ENCODE results near the gene RGS18. TPM values are rescaled to one million over a fixed set of nuclear protein-coding genes. Genes with fewer than 3 reads are reported as not detected.

Gene RGS18
- total RNA-seq, 1 donor from 2014 or later: not detected

DNA sequence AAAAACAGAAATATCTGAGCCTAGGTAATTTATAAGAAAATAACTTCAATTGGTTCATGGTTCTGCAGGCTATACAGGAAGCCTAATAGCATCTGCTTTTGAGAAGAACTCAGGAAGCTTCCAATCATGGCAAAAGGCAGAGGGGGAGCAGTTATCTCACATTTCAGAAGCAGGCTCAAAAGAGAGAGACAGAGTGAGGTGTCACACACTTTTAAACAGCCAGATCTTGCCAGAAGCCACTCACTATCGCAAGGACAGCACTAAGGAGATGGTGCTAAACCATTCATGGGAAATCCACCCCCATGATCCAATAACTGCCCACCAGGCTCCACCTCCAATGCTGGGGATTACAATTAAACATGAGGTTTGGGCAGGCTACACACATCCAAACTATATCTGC, 25.5 kb downstream of the RGS18 start:
- no peaks in the 10 kb centered on the region for H3K4me1 Mint-ChIP-seq (ENCODE audit: low read depth, unreplicated experiment)
- H3K36me3 ChIP-seq (ENCODE audit: insufficient read depth, low read length): no peaks in the 10 kb centered on the region
- no peak overlapping the region for H2AFZ ChIP-seq (ENCODE audit: low read depth, low read length)
- H4K20me1 ChIP-seq (ENCODE audit: insufficient read depth, low read length): no peaks in the 10 kb centered on the region
- no peak overlapping the region for H3K9ac ChIP-seq (ENCODE audit: low read length)
- no peaks in the 10 kb centered on the region for H3K9me3 ChIP-seq (ENCODE audit: insufficient read depth, low read depth, low read length)
- no peaks in the 10 kb centered on the region for H3K79me2 ChIP-seq (ENCODE audit: insufficient read depth, low read length)
- H3K9me3 Mint-ChIP-seq (ENCODE audit: unreplicated experiment): no peaks in the 10 kb centered on the region
- TF ChIP-seq EZH2 (IDR thresholded peaks at IDR 0.05; ENCODE audit: insufficient read depth, low read length): no peak
- TF ChIP-seq, protein P1, sequence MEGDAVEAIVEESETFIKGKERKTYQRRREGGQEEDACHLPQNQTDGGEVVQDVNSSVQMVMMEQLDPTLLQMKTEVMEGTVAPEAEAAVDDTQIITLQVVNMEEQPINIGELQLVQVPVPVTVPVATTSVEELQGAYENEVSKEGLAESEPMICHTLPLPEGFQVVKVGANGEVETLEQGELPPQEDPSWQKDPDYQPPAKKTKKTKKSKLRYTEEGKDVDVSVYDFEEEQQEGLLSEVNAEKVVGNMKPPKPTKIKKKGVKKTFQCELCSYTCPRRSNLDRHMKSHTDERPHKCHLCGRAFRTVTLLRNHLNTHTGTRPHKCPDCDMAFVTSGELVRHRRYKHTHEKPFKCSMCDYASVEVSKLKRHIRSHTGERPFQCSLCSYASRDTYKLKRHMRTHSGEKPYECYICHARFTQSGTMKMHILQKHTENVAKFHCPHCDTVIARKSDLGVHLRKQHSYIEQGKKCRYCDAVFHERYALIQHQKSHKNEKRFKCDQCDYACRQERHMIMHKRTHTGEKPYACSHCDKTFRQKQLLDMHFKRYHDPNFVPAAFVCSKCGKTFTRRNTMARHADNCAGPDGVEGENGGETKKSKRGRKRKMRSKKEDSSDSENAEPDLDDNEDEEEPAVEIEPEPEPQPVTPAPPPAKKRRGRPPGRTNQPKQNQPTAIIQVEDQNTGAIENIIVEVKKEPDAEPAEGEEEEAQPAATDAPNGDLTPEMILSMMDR (IDR thresholded peaks at IDR 0.05; ENCODE audit: insufficient read depth, low read depth, low read length): no peak
- DNase-seq (ENCODE audit: low read depth) (no peak), FAIRE-seq (no peak)
- no peaks in the 10 kb centered on the region for H3K4me1 ChIP-seq (ENCODE audit: insufficient read depth, low read length)
- H3K4me3 ChIP-seq (ENCODE audit: insufficient read depth, low read depth, low read length): no peak overlapping the region
- no peaks in the 10 kb centered on the region for H3K36me3 Mint-ChIP-seq (ENCODE audit: low read depth, unreplicated experiment)
- no peak overlapping the region for H3K27ac ChIP-seq (ENCODE audit: low read depth, low read length)
- no peaks in the 10 kb centered on the region for H3K27me3 ChIP-seq (ENCODE audit: insufficient read depth, low read length)
- H3K4me3 Mint-ChIP-seq (ENCODE audit: unreplicated experiment): no peak overlapping the region
- no peak overlapping the region for H3K27ac Mint-ChIP-seq (ENCODE audit: unreplicated experiment)
- H3K4me2 ChIP-seq (ENCODE audit: low read length): no peak overlapping the region
- H3K27me3 Mint-ChIP-seq (ENCODE audit: low read depth, unreplicated experiment): no peaks in the 10 kb centered on the region

DNA sequence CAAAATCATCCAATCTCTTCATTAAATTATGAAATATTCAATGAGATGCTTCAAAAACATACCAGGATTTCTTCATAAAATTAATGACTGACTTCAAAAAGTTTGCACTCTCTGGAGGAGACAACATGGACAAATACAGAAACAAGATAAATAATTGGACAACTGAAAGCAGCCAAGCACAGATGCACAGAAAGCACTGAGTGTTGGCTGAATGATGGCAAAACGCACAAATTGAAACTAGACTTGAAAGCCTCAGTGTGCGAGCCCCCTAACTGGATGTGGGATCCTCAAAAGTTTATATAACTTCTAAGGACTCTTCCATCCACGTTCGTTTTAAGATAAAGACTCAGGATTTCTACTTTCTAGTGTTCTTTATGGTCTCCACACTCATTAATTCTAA, 27.9 kb downstream of the RGS18 start:
- Histone ChIP-seq H3K4me2 (ENCODE audit: low read length) (no peak overlapping the region), H2AFZ (ENCODE audit: low read depth, low read length) (no peak overlapping the region)
- H3K27ac Mint-ChIP-seq (ENCODE audit: unreplicated experiment): no peak overlapping the region

DNA sequence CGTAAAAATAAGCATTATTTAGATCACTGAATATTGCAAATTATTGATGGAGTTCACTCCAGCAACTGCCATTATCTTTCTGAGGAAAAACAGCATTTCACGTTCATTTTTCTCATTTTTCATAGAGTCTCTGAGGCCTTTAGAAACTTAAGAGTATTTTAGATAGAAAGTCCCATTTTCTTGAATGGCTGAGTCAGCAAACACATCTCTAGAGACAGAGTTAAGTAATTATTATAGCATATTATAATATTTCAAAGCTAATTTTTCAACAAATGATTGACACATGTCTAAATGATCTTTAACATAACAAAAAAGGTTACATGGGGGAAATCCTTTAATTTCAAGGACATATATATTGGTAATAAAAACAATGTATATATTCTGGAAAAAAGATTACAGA, 31.8 kb downstream of the RGS18 start:
- H3K27ac Mint-ChIP-seq (ENCODE audit: unreplicated experiment): no peak overlapping the region
- TF ChIP-seq EZH2 (IDR thresholded peaks at IDR 0.05; ENCODE audit: insufficient read depth, low read length): no peak
- TF ChIP-seq, protein P1 (IDR thresholded peaks at IDR 0.05; ENCODE audit: insufficient read depth, low read depth, low read length): no peak
- no peak overlapping the region for H3K4me3 ChIP-seq (ENCODE audit: insufficient read depth, low read depth, low read length)

More for the DNA sequence above, 27.9 kb downstream of the RGS18 start:
- H3K4me3 Mint-ChIP-seq (ENCODE audit: unreplicated experiment): no peak overlapping the region
- H3K36me3 Mint-ChIP-seq (ENCODE audit: low read depth, unreplicated experiment): no peaks in the 10 kb centered on the region
- no peaks in the 10 kb centered on the region for H3K9me3 ChIP-seq (ENCODE audit: insufficient read depth, low read depth, low read length)
- H3K79me2 ChIP-seq (ENCODE audit: insufficient read depth, low read length): no peaks in the 10 kb centered on the region
- no peak overlapping the region for H3K4me3 ChIP-seq (ENCODE audit: insufficient read depth, low read depth, low read length)
- H3K9me3 Mint-ChIP-seq (ENCODE audit: unreplicated experiment): no peaks in the 10 kb centered on the region
- no peaks in the 10 kb centered on the region for H3K27me3 ChIP-seq (ENCODE audit: insufficient read depth, low read length)
- H3K4me1 Mint-ChIP-seq (ENCODE audit: low read depth, unreplicated experiment): no peaks in the 10 kb centered on the region
- no peak overlapping the region for H3K9ac ChIP-seq (ENCODE audit: low read length)
- DNase-seq (ENCODE audit: low read depth) (no peak), FAIRE-seq (no peak)
- no peaks in the 10 kb centered on the region for H3K4me1 ChIP-seq (ENCODE audit: insufficient read depth, low read length)
- H4K20me1 ChIP-seq (ENCODE audit: insufficient read depth, low read length): no peaks in the 10 kb centered on the region
- no peaks in the 10 kb centered on the region for H3K27me3 Mint-ChIP-seq (ENCODE audit: low read depth, unreplicated experiment)
- TF ChIP-seq, protein P1 (IDR thresholded peaks at IDR 0.05; ENCODE audit: insufficient read depth, low read depth, low read length): no peak
- no peak for TF ChIP-seq EZH2 (IDR thresholded peaks at IDR 0.05; ENCODE audit: insufficient read depth, low read length)
- H3K36me3 ChIP-seq (ENCODE audit: insufficient read depth, low read length): no peaks in the 10 kb centered on the region
- H3K27ac ChIP-seq (ENCODE audit: low read depth, low read length): no peak overlapping the region

More for the DNA sequence above, 31.8 kb downstream of the RGS18 start:
- Histone ChIP-seq H3K9me3 (ENCODE audit: insufficient read depth, low read depth, low read length) (no peaks in the 10 kb centered on the region), H3K36me3 (ENCODE audit: insufficient read depth, low read length) (no peaks in the 10 kb centered on the region), H3K79me2 (ENCODE audit: insufficient read depth, low read length) (no peaks in the 10 kb centered on the region), H3K4me2 (ENCODE audit: low read length) (no peak overlapping the region), H3K9ac (ENCODE audit: low read length) (no peak overlapping the region), H3K27me3 (ENCODE audit: insufficient read depth, low read length) (no peaks in the 10 kb centered on the region), H3K27ac (ENCODE audit: low read depth, low read length) (no peak overlapping the region), H4K20me1 (ENCODE audit: insufficient read depth, low read length) (no peaks in the 10 kb centered on the region), H3K4me1 (ENCODE audit: insufficient read depth, low read length) (no peaks in the 10 kb centered on the region), H2AFZ (ENCODE audit: low read depth, low read length) (no peak overlapping the region)
- FAIRE-seq: no peak
- no peaks in the 10 kb centered on the region for H3K9me3 Mint-ChIP-seq (ENCODE audit: unreplicated experiment)
- H3K4me3 Mint-ChIP-seq (ENCODE audit: unreplicated experiment): no peak overlapping the region
- no peak for DNase-seq (ENCODE audit: low read depth)
- no peaks in the 10 kb centered on the region for H3K27me3 Mint-ChIP-seq (ENCODE audit: low read depth, unreplicated experiment)
- no peaks in the 10 kb centered on the region for H3K4me1 Mint-ChIP-seq (ENCODE audit: low read depth, unreplicated experiment)
- H3K36me3 Mint-ChIP-seq (ENCODE audit: low read depth, unreplicated experiment): no peaks in the 10 kb centered on the region

Measured in astrocyte (in vitro differentiated cells and primary cell).